Endothelial cell of umbilical vein (primary cell): ENCODE data around the gene ZNF772. TPM values are rescaled to one million over a fixed set of nuclear protein-coding genes. Genes with fewer than 3 reads are reported as not detected.

Experiments
- BruUV-seq: library from RNA; stranded (reverse); fragments of 400-500 nt; replicated peaks from 2 replicates; lab custom pipeline; 2021; lab: Mats Ljungman, UMichigan
- CTCF ChIA-PET: fragments of 300-600, 350-600 bp; sonication (Branson Sonifier 250); formaldehyde crosslinking; loops from one replicate; lab custom pipeline; 2021; ENCODE audit warnings: antibody characterized with exemption, inconsistent platforms; lab: Charles Lee
- POLR2A ChIA-PET: fragments of 300-600, 350-600 bp; sonication (Branson Sonifier 250); formaldehyde crosslinking; loops from one replicate; lab custom pipeline; 2021; ENCODE audit warnings: antibody characterized with exemption, inconsistent platforms; lab: Charles Lee
- DNase-seq: peaks from one replicate; pipeline ENCODE4 v3.0.0-alpha.2; 2011; ENCODE audit warnings: low read depth, low spot score
- FAIRE-seq: peaks from 2 replicates; lab custom pipeline; 2011; peaks lifted over from hg19 to GRCh38; lab: Jason Lieb, UNC
- H2AFZ ChIP-seq: 2 replicates; pipeline ENCODE4 v1.6.0; 2012; ENCODE audit warnings: low read depth, low read length, control low read depth, inconsistent platforms
- H3K27ac ChIP-seq: 2 replicates; pipeline ENCODE4 v1.5.1; 2011; ENCODE audit warnings: low read depth, mild to moderate bottlenecking, control low read depth, low read length, moderate library complexity; ENCODE audit not compliant: insufficient read depth
- H3K27me3 ChIP-seq, 2 experiments: 2 replicates each; pipeline versions ENCODE4 v1.6.0 to v1.6.1; 2011; ENCODE audit warnings: low read length in 2 of 2, mixed read lengths in 1 of 2; ENCODE audit not compliant: control insufficient read depth in 2 of 2, insufficient read depth in 2 of 2
- H3K36me3 ChIP-seq, 2 experiments: 2 replicates in 1 of 2; 3 replicates in 1 of 2; pipeline ENCODE4 v1.5.1; 2011; ENCODE audit warnings: low read length in 2 of 2, mild to moderate bottlenecking in 1 of 2, moderate library complexity in 1 of 2; ENCODE audit not compliant: control insufficient read depth in 2 of 2, insufficient read depth in 2 of 2; ENCODE audit errors: extremely low read depth in 1 of 2
- H3K4me1 ChIP-seq: 3 replicates; pipeline ENCODE4 v1.5.1; 2011; ENCODE audit warnings: mild to moderate bottlenecking, low read length; ENCODE audit not compliant: control insufficient read depth, insufficient read depth; ENCODE audit errors: extremely low read depth
- H3K4me2 ChIP-seq: 2 replicates; pipeline ENCODE4 v1.6.1; 2011; ENCODE audit warnings: low read length, control low read depth, mixed read lengths; ENCODE audit not compliant: insufficient read depth
- H3K4me3 ChIP-seq, 3 experiments: fragments of 200-600 bp in 1 of 3; sonication (generic), shearing (Covaris generic) in 1 of 3; replicated peaks in 1 of 3; 2 replicates each; pipeline ENCODE4 v1.5.1; 2011 to 2016; ENCODE audit warnings: control low read depth in 3 of 3, low read length in 3 of 3, mild to moderate bottlenecking in 2 of 3, inconsistent platforms in 1 of 3, low read depth in 1 of 3, moderate library complexity in 1 of 3; ENCODE audit not compliant: insufficient read depth in 1 of 3
- H3K79me2 ChIP-seq: 2 replicates; pipeline ENCODE4 v1.6.0; 2012; ENCODE audit warnings: low read length, inconsistent platforms; ENCODE audit not compliant: control insufficient read depth, insufficient read depth
- H3K9ac ChIP-seq: replicated peaks from 2 replicates; pipeline ENCODE3; 2011; ENCODE audit warnings: low read length, control low read depth; ENCODE audit not compliant: insufficient read depth; ENCODE audit errors: extremely low read depth
- H3K9me1 ChIP-seq: replicated peaks from 3 replicates; pipeline ENCODE4 v1.6.0; 2011; ENCODE audit warnings: mild to moderate bottlenecking, low read length; ENCODE audit not compliant: control insufficient read depth, insufficient read depth; ENCODE audit errors: extremely low read depth
- H3K9me3 ChIP-seq: replicated peaks from 2 replicates; pipeline ENCODE4 v1.5.1; 2012; ENCODE audit warnings: low read length, inconsistent platforms; ENCODE audit not compliant: control insufficient read depth, insufficient read depth
- H4K20me1 ChIP-seq: replicated peaks from 2 replicates; pipeline ENCODE3; 2011; ENCODE audit warnings: mild to moderate bottlenecking, low read length; ENCODE audit not compliant: control insufficient read depth, insufficient read depth; ENCODE audit errors: extremely low read depth
- CTCF ChIP-seq, 2 donors: IDR thresholded peaks; 1 replicate in 1 of 2; 2 replicates in 1 of 2; pipeline ENCODE4 v1.5.1; 2011; ENCODE audit warnings: low read length in 2 of 2, mild to moderate bottlenecking in 2 of 2, moderate library complexity in 2 of 2, control low read depth in 1 of 2, inconsistent platforms in 1 of 2, low read depth in 1 of 2; ENCODE audit not compliant: insufficient read depth in 1 of 2; ENCODE audit errors: extremely low read depth in 1 of 2
- EZH2 ChIP-seq: IDR thresholded peaks from 2 replicates; pipeline ENCODE4 v1.6.1; 2012; ENCODE audit warnings: borderline replicate concordance, low read depth, mild to moderate bottlenecking, moderate library complexity, low read length, inconsistent platforms; ENCODE audit not compliant: severe bottlenecking
- FOS ChIP-seq: IDR thresholded peaks from 2 replicates; pipeline ENCODE4 v1.6.1; 2011; ENCODE audit warnings: mild to moderate bottlenecking, low read length, moderate library complexity, borderline replicate concordance; ENCODE audit not compliant: insufficient read depth
- GATA2 ChIP-seq: IDR thresholded peaks from 2 replicates; pipeline ENCODE4 v1.7.0; 2011; ENCODE audit warnings: low read depth, mild to moderate bottlenecking, moderate library complexity, mixed read lengths, low read length; ENCODE audit not compliant: insufficient read length, insufficient read depth
- JUN ChIP-seq: IDR thresholded peaks from 2 replicates; pipeline ENCODE4 v1.6.1; 2011; ENCODE audit warnings: borderline replicate concordance, low read depth; ENCODE audit not compliant: insufficient read length, insufficient read depth
- MYC ChIP-seq: IDR thresholded peaks from one replicate; pipeline ENCODE4 v1.6.1; 2011; ENCODE audit warnings: mild to moderate bottlenecking, low read depth, low read length
- POLR2A ChIP-seq: IDR thresholded peaks from 2 replicates; pipeline ENCODE4 v1.6.1; 2012; ENCODE audit warnings: low read depth, mild to moderate bottlenecking, control low read depth, low read length
- POLR2AphosphoS5 ChIP-seq: IDR thresholded peaks from 2 replicates; pipeline ENCODE4 v1.6.1; 2012; ENCODE audit warnings: low read depth, mild to moderate bottlenecking, control low read depth, low read length, moderate library complexity; ENCODE audit not compliant: insufficient read depth
- dilution Hi-C: fragments of 300-500 bp; cut with MboI; formaldehyde crosslinking; loops from one replicate; pipeline ENCODE4 v1.15.0; 2019; ENCODE audit warnings: low sequenced_read_pairs; ENCODE audit not compliant: extremely low pct_ligation_motif_present
- intact Hi-C: fragments of 100-400 bp; cut with micrococcal nuclease; formaldehyde crosslinking; loops from one replicate; pipeline ENCODE4 v1.10.0; 2022
- polyA plus RNA-seq, 4 experiments: library from polyadenylated mRNA; depleted of rRNA in 3 of 4; stranded (reverse) in 3 of 4; unstranded in 1 of 4; fragments of >200 nt; gene quantifications; 2 replicates each; pipeline versions ENCODE4 v1.2.1 to v1.2.3, GENCODE V29; 2011 to 2012; ENCODE audit warnings: missing spikeins in 1 of 4
- total RNA-seq: library from RNA; stranded (reverse); gene quantifications from 2 replicates; pipeline ENCODE4 v1.2.3, GENCODE V29; 2021
- TF ChIP-seq, protein P1 (sequence below): IDR thresholded peaks from 2 replicates; pipeline ENCODE4 v1.6.1; 2011; ENCODE audit not compliant: insufficient read depth, insufficient read length

Gene ZNF772
- total and polyA plus RNA-seq, 2 donors (not counting 3 experiments of a cell fraction or from before 2014, with no cell fraction given) = 3.1 to 6.4 TPM

DNA sequence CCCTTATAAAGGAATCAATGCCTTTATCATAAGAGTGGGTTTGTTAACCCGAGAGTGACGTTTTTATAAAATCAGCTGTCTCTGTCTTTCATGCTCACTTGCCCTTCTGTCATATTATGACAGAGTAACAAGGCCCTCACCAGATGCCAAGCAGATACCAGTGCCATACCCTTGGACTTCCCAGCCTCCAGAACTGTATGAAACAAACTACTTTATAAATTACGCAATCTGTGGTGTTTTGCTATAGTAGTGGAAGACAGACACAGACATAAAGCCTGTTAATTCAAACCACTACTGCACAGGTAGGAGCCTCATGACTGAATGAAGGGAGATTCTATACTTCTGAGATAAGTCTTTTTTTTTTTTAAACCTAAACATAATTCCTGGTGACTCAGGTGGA lies 25.1 kb downstream of the ZNF772 start:
- Histone ChIP-seq H4K20me1 (no peaks in the 10 kb centered on the region), H3K9me1 (no peaks in the 10 kb centered on the region), H3K4me2 (no peak overlapping the region), H3K79me2 (no peaks in the 10 kb centered on the region), H3K9me3 (no peaks in the 10 kb centered on the region), H3K36me3 (no peaks in the 10 kb centered on the region), H2AFZ (no peak overlapping the region), H3K27me3 (no peaks in the 10 kb centered on the region), H3K4me1 (no peaks in the 10 kb centered on the region), H3K27ac (no peak overlapping the region), H3K4me3 (no peak overlapping the region), H3K9ac (no peak overlapping the region)
- dilution Hi-C loops (no loop called here), intact Hi-C loops (no loop called here)
- no peak for DNase-seq
- no peak for FAIRE-seq
- no TSS peak for BruUV-seq
- TF ChIP-seq JUN (no peak), CTCF (IDR thresholded peaks at IDR 0.05; ENCODE audit: extremely low read depth in 1 of 2, insufficient read depth in 1 of 2, low read depth in 1 of 2, low read length in 2 of 2) (no peak), GATA2 (no peak), MYC (no peak), FOS (no peak), POLR2AphosphoS5 (no peak), EZH2 (no peak), POLR2A (no peak)
- TF ChIP-seq, protein P1, sequence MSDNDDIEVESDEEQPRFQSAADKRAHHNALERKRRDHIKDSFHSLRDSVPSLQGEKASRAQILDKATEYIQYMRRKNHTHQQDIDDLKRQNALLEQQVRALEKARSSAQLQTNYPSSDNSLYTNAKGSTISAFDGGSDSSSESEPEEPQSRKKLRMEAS = no peak
- POLR2A ChIA-PET = no interaction called here
- CTCF ChIA-PET = no interaction called here
